IPS DF 6.9 (cell line): ENCODE data around the gene WDR18.
A peak's percentile ranks its signal among the peaks of the same experiment; 100 is the strongest.

Source experiments
- DNase-seq: peaks from one replicate; pipeline ENCODE4 v3.0.0-alpha.2; 2013; ENCODE audit warnings: low read depth, low spot score
- H3K27ac ChIP-seq: one replicate; pipeline ENCODE4 v1.5.1; 2013; ENCODE audit warnings: low read length, control low read depth
- H3K27me3 ChIP-seq: 2 replicates; pipeline ENCODE4 v1.6.1; 2013; ENCODE audit warnings: mild to moderate bottlenecking, low read length; ENCODE audit not compliant: control insufficient read depth, insufficient read depth
- H3K36me3 ChIP-seq: 2 replicates; pipeline ENCODE4 v1.6.1; 2013; ENCODE audit warnings: low read length; ENCODE audit not compliant: control insufficient read depth, insufficient read depth
- H3K4me1 ChIP-seq: 2 replicates; pipeline ENCODE4 v1.6.1; 2013; ENCODE audit warnings: low read length; ENCODE audit not compliant: control insufficient read depth, insufficient read depth
- H3K4me3 ChIP-seq: 2 replicates; pipeline ENCODE4 v1.5.1; 2013; ENCODE audit warnings: mild to moderate bottlenecking, low read length
- H3K9me3 ChIP-seq: 2 replicates; pipeline ENCODE4 v1.6.1; 2013; ENCODE audit warnings: low read length, inconsistent platforms; ENCODE audit not compliant: control insufficient read depth, insufficient read depth
- WGBS: extraction: QIAGEN DNeasy Blood & Tissue Kit; methylation state at CpG from one replicate; pipeline ENCODE4 v1.1.7; 2013; ENCODE audit warnings: mixed read lengths, missing lambda C conversion rate; ENCODE audit not compliant: insufficient read length, insufficient coverage; 5-methylcytosine and 5-hydroxymethylcytosine counted together

Gene WDR18

GRCh38 chr19:992670-993055 lies 8.5 kb downstream of the WDR18 start:
- Histone ChIP-seq H3K36me3 (peaks cover 24% of the 10 kb centered on the region; the same call in 1 of the 2 replicates), H3K9me3 (no peaks in the 10 kb centered on the region), H3K4me3 (no peak overlapping the region), H3K4me1 (peaks cover 3% of the 10 kb centered on the region; the same call in 1 of the 2 replicates), H3K27ac (no peak overlapping the region), H3K27me3 (no peaks in the 10 kb centered on the region)
- no CpG with 5 or more reads among the region's 13 CpGs for WGBS
- no peak for DNase-seq

- H3K4me1 ChIP-seq = peaks cover 3% of the 10 kb centered on the region; the same call in 1 of the 2 replicates
- no peak overlapping the region for H3K4me3 ChIP-seq
- H3K27me3 ChIP-seq = no peaks in the 10 kb centered on the region
- DNase-seq = no peak
- H3K9me3 ChIP-seq = no peaks in the 10 kb centered on the region
- no CpG with 5 or more reads among the region's 17 CpGs for WGBS
- peaks cover 21% of the 10 kb centered on the region; the same call in 1 of the 2 replicates for H3K36me3 ChIP-seq
- no peak overlapping the region for H3K27ac ChIP-seq
These were observed 9.3 kb downstream of the WDR18 start for GRCh38 chr19:993361-993830.

GRCh38 chr19:993831-994393 lies 9.8 kb downstream of the WDR18 start:
- WGBS = no CpG with 5 or more reads among the region's 43 CpGs
- H3K36me3 ChIP-seq = peaks cover 17% of the 10 kb centered on the region; the same call in 1 of the 2 replicates

DNA sequence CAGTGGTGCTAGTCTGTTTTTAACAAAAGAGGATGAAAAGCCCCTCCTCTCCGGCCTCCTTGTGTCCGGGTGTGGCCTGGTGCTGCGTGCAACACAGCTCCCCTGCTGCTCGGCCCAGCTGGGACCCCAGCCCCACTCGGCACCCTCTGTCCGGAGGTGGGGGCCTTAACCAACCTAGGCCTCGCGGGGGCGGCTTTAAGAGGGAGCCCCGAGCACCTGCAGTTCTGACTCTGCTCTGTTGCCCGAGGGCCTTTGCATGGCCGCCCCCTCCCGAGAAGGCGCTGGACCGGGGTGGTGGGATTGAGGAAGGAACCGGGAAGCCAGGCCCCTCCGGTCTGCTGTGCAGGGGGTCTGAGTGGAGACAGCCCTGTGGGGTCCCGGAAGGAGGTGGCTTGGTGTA lies 10.4 kb downstream of the WDR18 start:
- no peak for DNase-seq
- Histone ChIP-seq H3K4me3 (no peak overlapping the region), H3K27ac (no peak overlapping the region), H3K4me1 (peaks cover 3% of the 10 kb centered on the region; the same call in 1 of the 2 replicates), H3K9me3 (no peaks in the 10 kb centered on the region), H3K36me3 (peaks cover 17% of the 10 kb centered on the region; the same call in 1 of the 2 replicates), H3K27me3 (no peaks in the 10 kb centered on the region)
- WGBS = no CpG with 5 or more reads among the region's 18 CpGs

More at GRCh38 chr19:993831-994393, 9.8 kb downstream of the WDR18 start:
- Histone ChIP-seq H3K4me3 (no peak overlapping the region), H3K9me3 (no peaks in the 10 kb centered on the region), H3K4me1 (peaks cover 3% of the 10 kb centered on the region; the same call in 1 of the 2 replicates), H3K27me3 (no peaks in the 10 kb centered on the region), H3K27ac (no peak overlapping the region)
- no peak for DNase-seq

DNA sequence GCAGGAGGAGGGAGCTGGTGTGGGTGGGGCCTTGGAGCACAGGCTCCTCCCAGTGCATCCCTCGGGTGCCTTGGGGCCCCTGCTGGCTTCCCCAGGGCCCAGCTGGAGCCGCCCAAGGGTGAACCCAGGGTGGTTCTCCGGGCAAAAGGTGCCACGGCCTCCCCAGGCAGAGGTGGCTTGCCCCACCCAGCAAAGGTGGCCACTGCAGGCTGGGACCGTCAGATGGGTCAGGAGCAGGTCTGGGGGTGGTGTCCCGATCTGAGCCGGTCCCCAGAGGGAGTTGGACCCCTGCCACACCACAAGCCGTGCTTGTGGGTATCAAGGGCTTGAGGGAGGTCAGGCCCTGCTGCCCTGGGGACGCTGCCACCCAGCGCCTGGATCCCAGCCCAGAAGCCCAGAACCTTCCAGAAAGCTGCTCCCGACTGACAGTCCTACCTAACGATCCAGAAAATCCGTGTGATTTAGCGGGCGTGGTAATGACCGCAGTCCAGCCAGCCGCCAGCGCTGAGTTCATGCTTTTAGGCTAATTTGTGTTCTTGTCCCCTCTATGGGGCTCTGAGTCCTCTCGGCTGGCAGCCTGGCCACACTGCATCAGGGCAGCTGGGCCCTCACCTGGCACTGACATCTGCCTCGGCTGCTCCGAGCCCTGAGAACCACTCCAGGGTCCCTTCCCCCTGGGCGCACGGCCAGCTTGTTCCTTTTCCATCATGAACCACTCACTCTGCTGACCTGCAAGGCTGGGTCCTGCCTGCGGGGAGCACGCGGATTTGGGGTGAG lies 11.1 kb downstream of the WDR18 start:
- peaks cover 3% of the 10 kb centered on the region; the same call in 1 of the 2 replicates for H3K4me1 ChIP-seq
- H3K9me3 ChIP-seq = no peaks in the 10 kb centered on the region
- no peaks in the 10 kb centered on the region for H3K27me3 ChIP-seq
- no peak overlapping the region for H3K27ac ChIP-seq
- H3K36me3 ChIP-seq = peaks cover 15% of the 10 kb centered on the region; the same call in 1 of the 2 replicates
- no CpG with 5 or more reads among the region's 26 CpGs for WGBS
- DNase-seq = no peak
- no peak overlapping the region for H3K4me3 ChIP-seq

- Histone ChIP-seq H3K27me3 (peaks cover 5% of the 10 kb centered on the region), H3K4me3 (peak overlapping the region; percentile 3; the same call in 1 of the 2 replicates)
- no peak for DNase-seq
These were observed 12.1 kb downstream of the WDR18 start for GRCh38 chr19:996051-996838.

GRCh38 chr19:998064-998463 lies 13.9 kb downstream of the WDR18 start:
- Histone ChIP-seq H3K4me1 (no peaks in the 10 kb centered on the region), H3K36me3 (no peaks in the 10 kb centered on the region; the same call in 1 of the 2 replicates), H3K27me3 (peaks cover 7% of the 10 kb centered on the region), H3K9me3 (no peaks in the 10 kb centered on the region), H3K27ac (no peak overlapping the region), H3K4me3 (no peak overlapping the region)
- no CpG with 5 or more reads among the region's 6 CpGs for WGBS
- no peak for DNase-seq

More at GRCh38 chr19:996051-996838, 12.1 kb downstream of the WDR18 start:
- Histone ChIP-seq H3K36me3 (peaks cover 7% of the 10 kb centered on the region; the same call in 1 of the 2 replicates), H3K9me3 (no peaks in the 10 kb centered on the region), H3K27ac (no peak overlapping the region), H3K4me1 (no peaks in the 10 kb centered on the region)
- no CpG with 5 or more reads among the region's 64 CpGs for WGBS

DNA sequence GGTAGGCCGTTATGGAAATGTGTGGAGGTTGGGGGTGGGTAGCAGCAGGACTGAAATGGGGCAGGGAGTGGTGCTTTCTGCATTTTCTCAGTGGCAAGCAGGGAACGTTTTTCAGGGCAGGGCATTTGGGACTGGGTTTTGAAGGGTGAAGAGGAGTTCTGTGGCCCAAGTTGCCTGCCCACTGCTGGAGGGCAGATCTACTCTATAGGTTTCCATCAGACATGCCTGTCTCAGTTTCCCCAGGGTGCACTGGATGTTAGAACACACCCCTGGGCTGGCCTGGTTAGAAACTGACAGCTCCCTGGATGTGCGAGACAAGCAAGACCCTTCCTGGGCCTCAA lies 15.2 kb downstream of the WDR18 start:
- WGBS = no CpG with 5 or more reads among the region's 3 CpGs
- Histone ChIP-seq H3K4me1 (no peaks in the 10 kb centered on the region; the same call in 1 of the 2 replicates), H3K9me3 (no peaks in the 10 kb centered on the region), H3K4me3 (no peak overlapping the region), H3K27me3 (peaks cover 7% of the 10 kb centered on the region), H3K36me3 (no peaks in the 10 kb centered on the region), H3K27ac (no peak overlapping the region)
- no peak for DNase-seq

- no peaks in the 10 kb centered on the region for H3K36me3 ChIP-seq
- peaks cover 7% of the 10 kb centered on the region for H3K27me3 ChIP-seq
- no peaks in the 10 kb centered on the region; the same call in 1 of the 2 replicates for H3K4me1 ChIP-seq
- no CpG with 5 or more reads among the region's 43 CpGs for WGBS
- no peaks in the 10 kb centered on the region for H3K9me3 ChIP-seq
- peak; percentile 47 for DNase-seq
- peak within 1 kb of the TSS; percentile 61; the same call in 1 of the 2 replicates for H3K4me3 ChIP-seq
- no peak within 1 kb of the TSS for H3K27ac ChIP-seq
These were observed 15.9 kb downstream of the WDR18 start, which contains the start of gene GRIN3B for GRCh38 chr19:1000095-1000494. GRIN3B (plus strand) TSS chr19:1000419; CDS start chr19:1000438, 19 bp downstream.
